H9 (cell line): Measurements from ENCODE around the gene C1QB. TPM values are rescaled to one million over a fixed set of nuclear protein-coding genes. Genes with fewer than 3 reads are reported as not detected.

Experiments used
- DNase-seq: peaks from one replicate; pipeline ENCODE4 v3.0.0-alpha.2; 2017
- H2AFZ ChIP-seq: one replicate; pipeline ENCODE4 v1.6.1; 2013; ENCODE audit warnings: mild to moderate bottlenecking, low read length, control low read depth, moderate library complexity
- H2AK5ac ChIP-seq: 2 replicates; pipeline ENCODE4 v1.6.1; 2013; ENCODE audit warnings: low read length, control low read depth, mixed read lengths; ENCODE audit not compliant: insufficient read length
- H2BK120ac ChIP-seq: one replicate; pipeline ENCODE4 v1.6.1; 2013; ENCODE audit warnings: low read depth, mild to moderate bottlenecking, low read length, control low read depth, inconsistent platforms; ENCODE audit not compliant: poor library complexity, severe bottlenecking
- H2BK12ac ChIP-seq: 2 replicates; pipeline ENCODE4 v1.6.1; 2013; ENCODE audit warnings: low read length, control low read depth, mixed read lengths, low read depth; ENCODE audit not compliant: insufficient read length
- H2BK15ac ChIP-seq: 2 replicates; pipeline ENCODE4 v1.6.1; 2013; ENCODE audit warnings: low read depth, low read length, control low read depth
- H2BK20ac ChIP-seq: one replicate; pipeline ENCODE4 v1.6.1; 2013; ENCODE audit warnings: low read depth, mild to moderate bottlenecking, low read length, control low read depth, inconsistent platforms; ENCODE audit not compliant: poor library complexity, severe bottlenecking
- H2BK5ac ChIP-seq: 2 replicates; pipeline ENCODE4 v1.6.1; 2013; ENCODE audit warnings: low read length, control low read depth, mixed read lengths; ENCODE audit not compliant: insufficient read length
- H3K14ac ChIP-seq: 2 replicates; pipeline ENCODE4 v1.6.1; 2013; ENCODE audit warnings: low read length, control low read depth; ENCODE audit not compliant: insufficient read depth
- H3K18ac ChIP-seq: 2 replicates; pipeline ENCODE4 v1.6.1; 2013; ENCODE audit warnings: low read depth, mild to moderate bottlenecking, mixed read lengths, low read length, control low read depth; ENCODE audit not compliant: insufficient read length
- H3K23ac ChIP-seq: 2 replicates; pipeline ENCODE4 v1.6.1; 2013; ENCODE audit warnings: low read length, control low read depth, mixed read lengths, low read depth; ENCODE audit not compliant: insufficient read length
- H3K23me2 ChIP-seq: 2 replicates; pipeline ENCODE4 v1.6.1; 2013; ENCODE audit warnings: low read depth, mild to moderate bottlenecking, mixed read lengths, low read length, control low read depth; ENCODE audit not compliant: insufficient read length, poor library complexity, severe bottlenecking
- H3K27ac ChIP-seq: 2 replicates; pipeline ENCODE4 v1.5.1; 2013; ENCODE audit warnings: low read length, control low read depth, mixed read lengths, low read depth; ENCODE audit not compliant: insufficient read length
- H3K27me3 ChIP-seq: 2 replicates; pipeline ENCODE4 v1.6.1; 2013; ENCODE audit warnings: low read length, control low read depth, inconsistent platforms; ENCODE audit not compliant: insufficient read depth
- H3K4ac ChIP-seq: 2 replicates; pipeline ENCODE4 v1.6.1; 2013; ENCODE audit warnings: low read depth, mild to moderate bottlenecking, control low read depth, inconsistent platforms, low read length, moderate library complexity
- H3K4me1 ChIP-seq: 2 replicates; pipeline ENCODE4 v1.6.1; 2013; ENCODE audit warnings: low read length, control low read depth, inconsistent platforms; ENCODE audit not compliant: insufficient read depth
- H3K4me2 ChIP-seq: 2 replicates; pipeline ENCODE4 v1.6.1; 2013; ENCODE audit warnings: low read length, control low read depth, mixed read lengths; ENCODE audit not compliant: insufficient read length, insufficient read depth
- H3K56ac ChIP-seq: 2 replicates; pipeline ENCODE4 v1.6.1; 2013; ENCODE audit warnings: low read depth, mild to moderate bottlenecking, mixed read lengths, low read length, control low read depth; ENCODE audit not compliant: insufficient read length
- H3K79me1 ChIP-seq: 2 replicates; pipeline ENCODE4 v1.6.1; 2013; ENCODE audit warnings: low read depth, mild to moderate bottlenecking, moderate library complexity, low read length, control low read depth, inconsistent platforms; ENCODE audit not compliant: insufficient read depth, poor library complexity, severe bottlenecking
- H3K79me2 ChIP-seq: 2 replicates; pipeline ENCODE4 v1.6.1; 2013; ENCODE audit warnings: low read length, control low read depth, inconsistent platforms; ENCODE audit not compliant: insufficient read depth
- H3K9ac ChIP-seq: 2 replicates; pipeline ENCODE4 v1.6.1; 2013; ENCODE audit warnings: low read length, control low read depth, mixed read lengths; ENCODE audit not compliant: insufficient read length; ENCODE audit errors: extremely low read depth
- H3K9me3 ChIP-seq: one replicate; pipeline ENCODE4 v1.6.1; 2013; ENCODE audit warnings: low read depth, low read length, inconsistent platforms; ENCODE audit not compliant: control insufficient read depth
- H3T11ph ChIP-seq: one replicate; pipeline ENCODE4 v1.6.1; 2013; ENCODE audit warnings: mild to moderate bottlenecking, low read length, control low read depth, inconsistent platforms
- H4K20me1 ChIP-seq: one replicate; pipeline ENCODE4 v1.6.1; 2013; ENCODE audit not compliant: control insufficient read depth, insufficient read length, insufficient read depth
- H4K5ac ChIP-seq: 2 replicates; pipeline ENCODE4 v1.6.1; 2013; ENCODE audit warnings: low read depth, mild to moderate bottlenecking, mixed read lengths, low read length, control low read depth; ENCODE audit not compliant: insufficient read length
- H4K8ac ChIP-seq: replicated peaks from 2 replicates; pipeline ENCODE4 v1.6.1; 2013; ENCODE audit warnings: low read length, control low read depth, mixed read lengths, low read depth; ENCODE audit not compliant: insufficient read length
- H4K91ac ChIP-seq: 2 replicates; pipeline ENCODE4 v1.6.1; 2013; ENCODE audit warnings: low read depth, mild to moderate bottlenecking, moderate library complexity, mixed read lengths, low read length, control low read depth; ENCODE audit not compliant: insufficient read length
- H3K27ac Mint-ChIP-seq, 3 experiments: 2 replicates in 2 of 3; 3 replicates in 1 of 3; pipeline ENCODE4 v1.8.0; 2020 to 2021; ENCODE audit warnings: mixed read lengths in 3 of 3, mild to moderate bottlenecking in 1 of 3, moderate library complexity in 1 of 3
- H3K27me3 Mint-ChIP-seq: 2 replicates; pipeline ENCODE4 v1.8.0; 2021; ENCODE audit warnings: low read depth, mild to moderate bottlenecking, moderate library complexity, mixed read lengths
- H3K36me3 Mint-ChIP-seq, 3 experiments: 2 replicates in 2 of 3; 3 replicates in 1 of 3; pipeline ENCODE4 v1.8.0; 2020 to 2021; ENCODE audit warnings: low read depth in 3 of 3, mixed read lengths in 3 of 3; ENCODE audit not compliant: insufficient read depth in 1 of 3
- H3K4me1 Mint-ChIP-seq, 2 experiments: 2 replicates each; pipeline ENCODE4 v1.8.0; 2020; ENCODE audit warnings: mixed read lengths in 2 of 2
- H3K4me3 Mint-ChIP-seq, 2 experiments: 2 replicates in 1 of 2; 3 replicates in 1 of 2; pipeline ENCODE4 v1.8.0; 2020 to 2021; ENCODE audit warnings: mild to moderate bottlenecking in 2 of 2, mixed read lengths in 2 of 2, moderate library complexity in 1 of 2
- H3K9me3 Mint-ChIP-seq, 2 experiments: 2 replicates in 1 of 2; 3 replicates in 1 of 2; pipeline ENCODE4 v1.8.0; 2020; ENCODE audit warnings: mild to moderate bottlenecking in 2 of 2, mixed read lengths in 2 of 2, moderate library complexity in 1 of 2
- CTCF ChIP-seq: fragments of 200-600 bp; sonication (generic); conservative IDR thresholded peaks from 3 replicates; pipeline ENCODE4 v1.8.0; 2021; ENCODE audit warnings: antibody characterized with exemption, mild to moderate bottlenecking
- WGBS: extraction: QIAGEN DNeasy Blood & Tissue Kit; methylation state at CpG from one replicate; pipeline ENCODE4 v1.1.7; 2013; ENCODE audit warnings: missing lambda C conversion rate, low lambda C conversion rate, mixed read lengths; ENCODE audit not compliant: insufficient read length; ENCODE audit errors: extremely low coverage; 5-methylcytosine and 5-hydroxymethylcytosine counted together
- total RNA-seq: library from RNA; stranded (reverse); gene quantifications from 2 replicates; pipeline ENCODE4 v1.2.1, GENCODE V29; 2021

Gene C1QB
- total RNA-seq, 1 experiment from 2014 or later, result not detected

GRCh38 chr1:22636927-22637326 lies 16.1 kb upstream of the C1QB start:
- Histone ChIP-seq H2BK5ac (no peak overlapping the region), H3K27me3 (no peaks in the 10 kb centered on the region), H3K9me3 (no peaks in the 10 kb centered on the region), H2BK12ac (no peak overlapping the region), H3K4ac (no peak overlapping the region), H3K4me2 (no peak overlapping the region), H3K79me2 (no peaks in the 10 kb centered on the region), H4K20me1 (peaks cover 3% of the 10 kb centered on the region), H3K23me2 (no peaks in the 10 kb centered on the region), H3K9ac (no peak overlapping the region), H2AK5ac (no peak overlapping the region), H4K91ac (no peak overlapping the region), H3K4me1 (no peaks in the 10 kb centered on the region), H2BK15ac (no peak overlapping the region), H3K18ac (no peak overlapping the region), H3K56ac (no peak overlapping the region), H3K79me1 (no peaks in the 10 kb centered on the region), H3T11ph (no peak overlapping the region), H4K5ac (no peak overlapping the region), H2AFZ (no peak overlapping the region), H2BK20ac (no peak overlapping the region), H3K23ac (no peak overlapping the region), H3K14ac (no peak overlapping the region), H3K27ac (no peak overlapping the region), H4K8ac (no peak overlapping the region), H2BK120ac (no peak overlapping the region)
- no peaks in the 10 kb centered on the region; a peak in 1 of 7 replicates for H3K36me3 Mint-ChIP-seq
- DNase-seq, result no peak
- peaks cover 6 to 12% of the 10 kb centered on the region in 2 experiments for H3K4me1 Mint-ChIP-seq
- no peak for TF ChIP-seq CTCF
- no peak overlapping the region; a peak in 1 of 5 replicates for H3K4me3 Mint-ChIP-seq
- H3K9me3 Mint-ChIP-seq, result no peaks in the 10 kb centered on the region
- WGBS, result no CpG with 5 or more reads among the region's 6 CpGs
- peaks cover 3% of the 10 kb centered on the region for H3K27me3 Mint-ChIP-seq
- H3K27ac Mint-ChIP-seq, result peak overlapping the region; percentile 1 to 20 (median 6); a peak in 2 of 7 replicates
